WI38 (cell line): ENCODE results near the gene PNLIPRP1.

Experiments
- H3K4me3 ChIP-seq: 2 replicates; pipeline ENCODE4 v1.5.1; 2011; ENCODE audit warnings: low read depth, mild to moderate bottlenecking, control low read depth, low read length
- TF ChIP-seq, protein P1 (sequence below): IDR thresholded peaks from 2 replicates; pipeline ENCODE4 v1.5.1; 2012; ENCODE audit warnings: low read depth, mild to moderate bottlenecking, control low read depth, low read length

PNLIPRP1 gene

GRCh38 chr10:116610443-116611152 is 19.8 kb downstream of the PNLIPRP1 start:
- TF ChIP-seq, protein P1, sequence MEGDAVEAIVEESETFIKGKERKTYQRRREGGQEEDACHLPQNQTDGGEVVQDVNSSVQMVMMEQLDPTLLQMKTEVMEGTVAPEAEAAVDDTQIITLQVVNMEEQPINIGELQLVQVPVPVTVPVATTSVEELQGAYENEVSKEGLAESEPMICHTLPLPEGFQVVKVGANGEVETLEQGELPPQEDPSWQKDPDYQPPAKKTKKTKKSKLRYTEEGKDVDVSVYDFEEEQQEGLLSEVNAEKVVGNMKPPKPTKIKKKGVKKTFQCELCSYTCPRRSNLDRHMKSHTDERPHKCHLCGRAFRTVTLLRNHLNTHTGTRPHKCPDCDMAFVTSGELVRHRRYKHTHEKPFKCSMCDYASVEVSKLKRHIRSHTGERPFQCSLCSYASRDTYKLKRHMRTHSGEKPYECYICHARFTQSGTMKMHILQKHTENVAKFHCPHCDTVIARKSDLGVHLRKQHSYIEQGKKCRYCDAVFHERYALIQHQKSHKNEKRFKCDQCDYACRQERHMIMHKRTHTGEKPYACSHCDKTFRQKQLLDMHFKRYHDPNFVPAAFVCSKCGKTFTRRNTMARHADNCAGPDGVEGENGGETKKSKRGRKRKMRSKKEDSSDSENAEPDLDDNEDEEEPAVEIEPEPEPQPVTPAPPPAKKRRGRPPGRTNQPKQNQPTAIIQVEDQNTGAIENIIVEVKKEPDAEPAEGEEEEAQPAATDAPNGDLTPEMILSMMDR, result no peak

GRCh38 chr10:116611153-116611545 is 20.4 kb downstream of the PNLIPRP1 start:
- TF ChIP-seq, protein P1, result no peak
- no peak overlapping the region for H3K4me3 ChIP-seq

More at GRCh38 chr10:116610443-116611152, 19.8 kb downstream of the PNLIPRP1 start:
- no peak overlapping the region for H3K4me3 ChIP-seq

GRCh38 chr10:116612107-116612769 is 21.5 kb downstream of the PNLIPRP1 start:
- TF ChIP-seq, protein P1, result no peak
- H3K4me3 ChIP-seq, result no peak overlapping the region

GRCh38 chr10:116613471-116613870 is 22.7 kb downstream of the PNLIPRP1 start:
- H3K4me3 ChIP-seq, result no peak overlapping the region
- TF ChIP-seq, protein P1, result no peak

DNA sequence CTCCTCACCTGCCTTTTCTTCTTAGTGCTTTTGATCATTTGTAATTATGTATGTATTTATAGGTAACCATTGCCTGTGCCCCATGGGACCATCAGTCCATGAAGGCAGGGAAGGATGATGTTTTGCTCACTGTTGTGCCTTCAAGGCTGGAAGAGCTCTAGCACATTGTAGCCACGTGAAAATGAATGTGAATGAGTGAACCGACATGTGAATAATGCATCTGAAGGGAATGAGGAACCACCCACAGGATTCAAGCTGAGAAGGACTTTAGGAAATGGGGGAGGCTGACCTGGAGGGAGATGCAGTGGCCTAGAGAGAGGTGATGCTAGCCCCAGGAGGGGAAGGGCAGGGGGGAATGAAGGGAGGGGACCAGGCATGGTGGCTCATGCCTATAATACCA is 24.0 kb downstream of the PNLIPRP1 start:
- H3K4me3 ChIP-seq, result no peak overlapping the region
- TF ChIP-seq, protein P1, result no peak

DNA sequence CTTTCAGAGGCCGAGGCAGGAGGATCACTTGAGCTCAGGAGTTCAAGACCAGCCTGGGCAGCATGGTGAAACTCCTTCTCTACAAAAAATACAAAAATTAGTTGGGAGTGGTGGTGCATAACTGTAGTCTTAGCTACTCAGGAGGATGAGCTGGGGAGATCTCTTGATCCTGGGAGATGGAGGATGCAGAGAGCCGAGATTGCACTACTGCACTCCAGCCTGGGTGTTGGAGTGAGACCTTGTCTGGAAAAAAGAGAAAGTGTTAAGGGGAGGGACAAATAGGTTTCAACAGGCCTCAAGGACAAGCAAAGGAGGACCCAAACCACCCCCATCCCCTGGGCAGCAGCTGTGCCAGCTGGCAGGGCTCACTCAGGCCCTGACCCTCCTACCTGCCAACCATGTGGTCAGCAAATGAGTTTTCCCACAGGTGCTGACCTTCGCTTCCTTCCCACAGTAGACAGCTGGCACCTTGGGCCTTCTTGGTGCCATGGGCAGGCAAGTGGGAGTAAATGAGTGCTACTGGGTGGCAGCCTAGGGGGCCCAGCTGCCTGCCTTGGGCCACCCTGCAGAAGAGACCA is 24.5 kb downstream of the PNLIPRP1 start:
- TF ChIP-seq, protein P1, result no peak
- no peak overlapping the region for H3K4me3 ChIP-seq
